Ishikawa (cell line): ENCODE measurements around the gene PLD6.

Experiments
- CEBPB ChIP-seq: IDR thresholded peaks from 2 replicates; pipeline ENCODE4 v1.6.1; 2012
- CREB1 ChIP-seq: IDR thresholded peaks from 2 replicates; pipeline ENCODE4 v1.6.1; 2012; ENCODE audit warnings: low read depth
- EP300 ChIP-seq: IDR thresholded peaks from 2 replicates; pipeline ENCODE4 v1.6.1; 2012; ENCODE audit warnings: borderline replicate concordance
- NFIC ChIP-seq: IDR thresholded peaks from 2 replicates; pipeline ENCODE4 v1.6.1; 2012
- RAD21 ChIP-seq: IDR thresholded peaks from 2 replicates; pipeline ENCODE4 v1.6.1; 2012; ENCODE audit warnings: low read depth
- REST ChIP-seq: IDR thresholded peaks from 2 replicates; pipeline ENCODE4 v1.6.1; 2012; ENCODE audit warnings: low read depth, mild to moderate bottlenecking
- TCF12 ChIP-seq: IDR thresholded peaks from 2 replicates; pipeline ENCODE4 v1.6.1; 2012; ENCODE audit warnings: low read depth
- YY1 ChIP-seq: IDR thresholded peaks from 2 replicates; pipeline ENCODE4 v1.6.1; 2012; ENCODE audit warnings: low read depth

GRCh38 chr17:17215575-17215974, 9.4 kb upstream of the PLD6 start:
- no peak for TF ChIP-seq CEBPB
- no peak for TF ChIP-seq RAD21
- no peak for TF ChIP-seq TCF12
- TF ChIP-seq CREB1 = no peak
- no peak for TF ChIP-seq YY1
- TF ChIP-seq REST = no peak
- no peak for TF ChIP-seq EP300
- no peak for TF ChIP-seq NFIC
